Raji (cell line): ENCODE data around the gene CIROP.

Experiments
- POLR2A ChIP-seq: IDR thresholded peaks from 2 replicates; pipeline ENCODE4 v1.6.1; 2011; ENCODE audit warnings: low read depth, low read length, control low read depth; ENCODE audit not compliant: insufficient read depth

The CIROP gene

GRCh38 chr14:23122086-23122485 is 17.3 kb upstream of the CIROP start:
- no peak for TF ChIP-seq POLR2A

- no peak for TF ChIP-seq POLR2A
Observed at GRCh38 chr14:23121361-23121771, 16.6 kb upstream of the CIROP start.

GRCh38 chr14:23120541-23121251 is 15.9 kb upstream of the CIROP start:
- TF ChIP-seq POLR2A, result no peak

- TF ChIP-seq POLR2A, result no peak
Observed at GRCh38 chr14:23119363-23120327, 14.9 kb upstream of the CIROP start.

GRCh38 chr14:23118506-23119362 is 13.9 kb upstream of the CIROP start, which contains the start of gene CEBPE:
Gene CEBPE (minus strand): TSS chr14:23119255. CDS start chr14:23119091, 164 bp downstream.
- no peak for TF ChIP-seq POLR2A

GRCh38 chr14:23117371-23118020 is 12.7 kb upstream of the CIROP start:
- TF ChIP-seq POLR2A, result no peak

- TF ChIP-seq POLR2A, result no peak
Observed at GRCh38 chr14:23115918-23116317, 11.1 kb upstream of the CIROP start.

- no peak for TF ChIP-seq POLR2A
Observed at GRCh38 chr14:23115039-23115731, 10.4 kb upstream of the CIROP start.

- no peak for TF ChIP-seq POLR2A
Observed at GRCh38 chr14:23114669-23115038, 9.9 kb upstream of the CIROP start.

- TF ChIP-seq POLR2A, result no peak
Observed at GRCh38 chr14:23114120-23114458, 9.3 kb upstream of the CIROP start.

GRCh38 chr14:23113431-23114119 is 8.8 kb upstream of the CIROP start:
- no peak for TF ChIP-seq POLR2A

- TF ChIP-seq POLR2A, result no peak
Observed at GRCh38 chr14:23112359-23113178, 7.8 kb upstream of the CIROP start.

- no peak for TF ChIP-seq POLR2A
Observed at GRCh38 chr14:23110579-23111365, 6.0 kb upstream of the CIROP start.
